K562 (cell line): ENCODE results near the gene GP1BB. TPM values are rescaled to one million over a fixed set of nuclear protein-coding genes. Genes with fewer than 3 reads are reported as not detected.
A peak's percentile ranks its signal among the peaks of the same experiment; 100 is the strongest.

Experiments
- C11orf30 ChIP-seq: fragments of 450-650 bp; IDR thresholded peaks from 2 replicates; pipeline ENCODE4 v1.6.1; 2016; ENCODE audit warnings: low read depth, mild to moderate bottlenecking
- ESRRA ChIP-seq: fragments of 450-650 bp; IDR thresholded peaks from 2 replicates; pipeline ENCODE4 v1.6.1; 2014; ENCODE audit warnings: low read depth, mild to moderate bottlenecking, moderate library complexity, borderline replicate concordance
- FOXJ2 ChIP-seq: fragments of 200-800 bp; sonication (Bioruptor generic); IDR thresholded peaks from 2 replicates; pipeline ENCODE4 v1.6.1; 2016; ENCODE audit warnings: missing genetic modification characterization, missing compliant biosample characterization
- HCFC1 ChIP-seq: IDR thresholded peaks from 2 replicates; pipeline ENCODE4 v1.6.1; 2012; ENCODE audit warnings: low read depth, low read length, improper control_type of control experiment
- ILF3 ChIP-seq: fragments of 450-650 bp; IDR thresholded peaks from 2 replicates; pipeline ENCODE4 v1.6.1; 2018; ENCODE audit warnings: antibody characterized with exemption, mild to moderate bottlenecking, moderate library complexity, borderline replicate concordance
- MTA2 ChIP-seq: fragments of 450-650 bp; IDR thresholded peaks from 2 replicates; pipeline ENCODE4 v1.6.1; 2016; ENCODE audit warnings: low read depth
- MYNN ChIP-seq, 2 experiments: sonication (generic); formaldehyde crosslinking in 1 of 2; IDR thresholded peaks; 2 replicates each; pipeline versions ENCODE4 v1.5.0 to v1.6.1; 2016 to 2020; ENCODE audit warnings: antibody characterized with exemption in 1 of 2, missing genetic modification reagents in 1 of 2
- NRF1 ChIP-seq, 2 experiments: fragments of 450-650 bp; IDR thresholded peaks in 1 of 2; conservative IDR thresholded peaks in 1 of 2; 2 replicates each; pipeline ENCODE4 v1.6.1; 2014; ENCODE audit warnings: mild to moderate bottlenecking in 2 of 2
- RB1 ChIP-seq: fragments of 450-650 bp; IDR thresholded peaks from 2 replicates; pipeline ENCODE4 v1.6.1; 2017; ENCODE audit warnings: low read depth, mild to moderate bottlenecking
- RBBP5 ChIP-seq: fragments of 200-600 bp; sonication (generic); IDR thresholded peaks from 2 replicates; pipeline ENCODE4 v1.6.1; 2012; ENCODE audit warnings: borderline replicate concordance, mild to moderate bottlenecking, low read length, control low read depth, inconsistent platforms; ENCODE audit not compliant: insufficient read depth, poor library complexity, severe bottlenecking
- SMARCA5 ChIP-seq: fragments of 450-650 bp; IDR thresholded peaks from 2 replicates; pipeline ENCODE4 v1.6.1; 2016
- ZNF133 ChIP-seq: fragments of 250-450 bp; sonication (Bioruptor Pico); IDR thresholded peaks from 2 replicates; pipeline ENCODE4 v1.4.0; 2020; ENCODE audit warnings: mild to moderate bottlenecking
- ZNF140 ChIP-seq: fragments of 250-450 bp; sonication (Bioruptor Pico); IDR thresholded peaks from 2 replicates; pipeline ENCODE4 v1.8.0; 2021; ENCODE audit warnings: moderate library complexity, mild to moderate bottlenecking, inconsistent platforms
- ZNF444 ChIP-seq: fragments of 250-450 bp; sonication (Bioruptor Pico); IDR thresholded peaks from 2 replicates; pipeline ENCODE4 v1.4.0; 2020; ENCODE audit warnings: mild to moderate bottlenecking, moderate library complexity
- ZNF766 ChIP-seq: fragments of 200-800 bp; sonication (Bioruptor generic); conservative IDR thresholded peaks from 2 replicates; pipeline ENCODE4 v1.6.1; 2016; ENCODE audit warnings: missing genetic modification characterization, missing compliant biosample characterization
- polyA plus RNA-seq, 8 experiments: library from polyadenylated mRNA; depleted of rRNA in 4 of 8; stranded (reverse) in 5 of 8; unstranded in 3 of 8; fragments of >200 nt; fragmentation: Nextera tagmentation in 2 of 8; fragmentation: Illumina TruSeq in 1 of 8; extraction: Ambion mirVana in 2 of 8; extraction: Trizol in 1 of 8; gene quantifications; 2 replicates each; pipeline versions ENCODE4 v1.2.1 to v1.2.3, GENCODE V29; 2011 to 2014; ENCODE audit warnings: inconsistent platforms in 1 of 8, missing spikeins in 1 of 8
- total RNA-seq, 7 experiments: library from RNA; depleted of rRNA in 6 of 7; stranded (reverse); fragments of >200 nt in 6 of 7; fragmentation: Illumina TruSeq in 2 of 7; extraction: Trizol in 2 of 7; gene quantifications; 2 replicates each; pipeline versions ENCODE4 v1.2.1 to v1.2.3, GENCODE V29; 2011 to 2021; ENCODE audit warnings: low replicate concordance in 1 of 7
- TF ChIP-seq, protein P1 (sequence below): fragments of 250-450 bp; sonication (Bioruptor Pico); IDR thresholded peaks from 2 replicates; pipeline ENCODE4 v1.4.0; 2020; ENCODE audit warnings: mild to moderate bottlenecking, moderate library complexity
- TF ChIP-seq, protein P2 (sequence below): fragments of 450-650 bp; IDR thresholded peaks from 2 replicates; pipeline ENCODE4 v1.6.1; 2016; ENCODE audit warnings: mild to moderate bottlenecking
- TF ChIP-seq, protein P3 (sequence below): fragments of 250-450 bp; sonication (Bioruptor Pico); IDR thresholded peaks from 2 replicates; pipeline ENCODE4 v1.8.0; 2021; ENCODE audit warnings: mild to moderate bottlenecking, moderate library complexity
- TF ChIP-seq, protein P4 (sequence below): fragments of 450-650 bp; IDR thresholded peaks from 2 replicates; pipeline ENCODE4 v1.6.1; 2016; ENCODE audit warnings: borderline replicate concordance

Gene GP1BB
- total and polyA plus RNA-seq, 9 of the 15 experiments (the other 6 are each of a cell fraction or from before 2014, with no cell fraction given), result 0.69 to 162 (median 2.8) TPM

DNA sequence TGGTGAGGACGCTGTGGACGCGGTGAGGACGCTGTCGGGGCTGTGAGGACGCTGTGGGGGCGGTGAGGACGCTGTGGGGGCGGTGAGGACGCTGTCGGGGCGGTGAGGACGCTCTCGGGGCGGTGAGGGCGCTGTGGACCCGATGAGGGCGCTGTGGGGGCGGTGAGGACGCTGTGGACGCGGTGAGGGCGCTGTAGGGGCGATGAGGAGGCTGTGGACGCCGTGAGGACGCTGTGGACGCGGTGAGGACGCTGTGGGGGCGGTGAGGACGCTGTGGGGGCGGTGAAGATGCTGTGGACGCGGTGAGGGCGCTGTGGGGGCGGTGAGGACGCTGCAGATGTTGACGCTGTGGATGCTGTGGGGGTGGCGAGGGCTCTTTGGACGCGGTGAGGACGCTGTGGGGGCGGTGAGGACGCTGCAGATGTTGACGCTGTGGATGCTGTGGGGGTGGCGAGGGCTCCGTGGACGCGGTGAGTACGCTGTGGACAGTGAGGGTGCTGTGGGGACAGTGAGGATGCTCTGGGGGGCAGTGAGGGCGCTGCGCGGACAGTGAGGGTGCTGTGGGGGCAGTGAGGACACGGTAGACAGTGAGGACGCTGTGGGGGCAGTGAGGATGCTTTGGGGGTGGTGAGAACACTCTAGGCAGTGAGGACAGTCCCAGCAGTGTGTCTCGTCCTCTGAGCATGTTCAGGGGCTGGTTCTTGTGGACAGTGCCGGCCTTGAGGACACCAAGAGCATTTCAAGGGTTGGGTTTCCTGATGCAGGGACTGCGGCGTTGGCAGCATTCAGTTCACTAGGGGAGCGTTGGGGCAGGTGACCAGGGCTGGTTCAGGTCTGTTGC is 4.2 kb downstream of the GP1BB start (continued):
- TF ChIP-seq, protein P1, sequence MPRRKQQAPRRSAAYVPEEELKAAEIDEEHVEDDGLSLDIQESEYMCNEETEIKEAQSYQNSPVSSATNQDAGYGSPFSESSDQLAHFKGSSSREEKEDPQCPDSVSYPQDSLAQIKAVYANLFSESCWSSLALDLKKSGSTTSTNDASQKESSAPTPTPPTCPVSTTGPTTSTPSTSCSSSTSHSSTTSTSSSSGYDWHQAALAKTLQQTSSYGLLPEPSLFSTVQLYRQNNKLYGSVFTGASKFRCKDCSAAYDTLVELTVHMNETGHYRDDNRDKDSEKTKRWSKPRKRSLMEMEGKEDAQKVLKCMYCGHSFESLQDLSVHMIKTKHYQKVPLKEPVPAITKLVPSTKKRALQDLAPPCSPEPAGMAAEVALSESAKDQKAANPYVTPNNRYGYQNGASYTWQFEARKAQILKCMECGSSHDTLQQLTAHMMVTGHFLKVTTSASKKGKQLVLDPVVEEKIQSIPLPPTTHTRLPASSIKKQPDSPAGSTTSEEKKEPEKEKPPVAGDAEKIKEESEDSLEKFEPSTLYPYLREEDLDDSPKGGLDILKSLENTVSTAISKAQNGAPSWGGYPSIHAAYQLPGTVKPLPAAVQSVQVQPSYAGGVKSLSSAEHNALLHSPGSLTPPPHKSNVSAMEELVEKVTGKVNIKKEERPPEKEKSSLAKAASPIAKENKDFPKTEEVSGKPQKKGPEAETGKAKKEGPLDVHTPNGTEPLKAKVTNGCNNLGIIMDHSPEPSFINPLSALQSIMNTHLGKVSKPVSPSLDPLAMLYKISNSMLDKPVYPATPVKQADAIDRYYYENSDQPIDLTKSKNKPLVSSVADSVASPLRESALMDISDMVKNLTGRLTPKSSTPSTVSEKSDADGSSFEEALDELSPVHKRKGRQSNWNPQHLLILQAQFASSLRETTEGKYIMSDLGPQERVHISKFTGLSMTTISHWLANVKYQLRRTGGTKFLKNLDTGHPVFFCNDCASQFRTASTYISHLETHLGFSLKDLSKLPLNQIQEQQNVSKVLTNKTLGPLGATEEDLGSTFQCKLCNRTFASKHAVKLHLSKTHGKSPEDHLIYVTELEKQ (CRISPR knock-in tag), result no peak
- TF ChIP-seq RB1 (no peak), ZNF444 (CRISPR knock-in tag) (no peak), SMARCA5 (peak; percentile 25; the same call in 1 of the 2 replicates), ILF3 (no peak), RBBP5 (no peak), C11orf30 (no peak), MTA2 (no peak), ESRRA (no peak), NRF1 (conservative IDR thresholded peaks at IDR 0.05 in 1 of 2, IDR thresholded peaks at IDR 0.05 in 1 of 2) (peak; percentile 40 to 55; a peak in 2 of 4 replicates), ZNF140 (CRISPR knock-in tag) (no peak), MYNN (IDR thresholded peaks at IDR 0.05) (no peak), MYNN (CRISPR knock-in tag; IDR thresholded peaks at IDR 0.05) (no peak), ZNF766 (CRISPR knock-in tag) (no peak), FOXJ2 (no peak), HCFC1 (no peak; the same call in 1 of the 2 replicates), ZNF133 (CRISPR knock-in tag) (no peak)
- TF ChIP-seq, protein P2, sequence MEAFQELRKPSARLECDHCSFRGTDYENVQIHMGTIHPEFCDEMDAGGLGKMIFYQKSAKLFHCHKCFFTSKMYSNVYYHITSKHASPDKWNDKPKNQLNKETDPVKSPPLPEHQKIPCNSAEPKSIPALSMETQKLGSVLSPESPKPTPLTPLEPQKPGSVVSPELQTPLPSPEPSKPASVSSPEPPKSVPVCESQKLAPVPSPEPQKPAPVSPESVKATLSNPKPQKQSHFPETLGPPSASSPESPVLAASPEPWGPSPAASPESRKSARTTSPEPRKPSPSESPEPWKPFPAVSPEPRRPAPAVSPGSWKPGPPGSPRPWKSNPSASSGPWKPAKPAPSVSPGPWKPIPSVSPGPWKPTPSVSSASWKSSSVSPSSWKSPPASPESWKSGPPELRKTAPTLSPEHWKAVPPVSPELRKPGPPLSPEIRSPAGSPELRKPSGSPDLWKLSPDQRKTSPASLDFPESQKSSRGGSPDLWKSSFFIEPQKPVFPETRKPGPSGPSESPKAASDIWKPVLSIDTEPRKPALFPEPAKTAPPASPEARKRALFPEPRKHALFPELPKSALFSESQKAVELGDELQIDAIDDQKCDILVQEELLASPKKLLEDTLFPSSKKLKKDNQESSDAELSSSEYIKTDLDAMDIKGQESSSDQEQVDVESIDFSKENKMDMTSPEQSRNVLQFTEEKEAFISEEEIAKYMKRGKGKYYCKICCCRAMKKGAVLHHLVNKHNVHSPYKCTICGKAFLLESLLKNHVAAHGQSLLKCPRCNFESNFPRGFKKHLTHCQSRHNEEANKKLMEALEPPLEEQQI, result no peak
- TF ChIP-seq, protein P3, sequence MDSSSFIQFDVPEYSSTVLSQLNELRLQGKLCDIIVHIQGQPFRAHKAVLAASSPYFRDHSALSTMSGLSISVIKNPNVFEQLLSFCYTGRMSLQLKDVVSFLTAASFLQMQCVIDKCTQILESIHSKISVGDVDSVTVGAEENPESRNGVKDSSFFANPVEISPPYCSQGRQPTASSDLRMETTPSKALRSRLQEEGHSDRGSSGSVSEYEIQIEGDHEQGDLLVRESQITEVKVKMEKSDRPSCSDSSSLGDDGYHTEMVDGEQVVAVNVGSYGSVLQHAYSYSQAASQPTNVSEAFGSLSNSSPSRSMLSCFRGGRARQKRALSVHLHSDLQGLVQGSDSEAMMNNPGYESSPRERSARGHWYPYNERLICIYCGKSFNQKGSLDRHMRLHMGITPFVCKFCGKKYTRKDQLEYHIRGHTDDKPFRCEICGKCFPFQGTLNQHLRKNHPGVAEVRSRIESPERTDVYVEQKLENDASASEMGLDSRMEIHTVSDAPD, result no peak
- TF ChIP-seq, protein P4, sequence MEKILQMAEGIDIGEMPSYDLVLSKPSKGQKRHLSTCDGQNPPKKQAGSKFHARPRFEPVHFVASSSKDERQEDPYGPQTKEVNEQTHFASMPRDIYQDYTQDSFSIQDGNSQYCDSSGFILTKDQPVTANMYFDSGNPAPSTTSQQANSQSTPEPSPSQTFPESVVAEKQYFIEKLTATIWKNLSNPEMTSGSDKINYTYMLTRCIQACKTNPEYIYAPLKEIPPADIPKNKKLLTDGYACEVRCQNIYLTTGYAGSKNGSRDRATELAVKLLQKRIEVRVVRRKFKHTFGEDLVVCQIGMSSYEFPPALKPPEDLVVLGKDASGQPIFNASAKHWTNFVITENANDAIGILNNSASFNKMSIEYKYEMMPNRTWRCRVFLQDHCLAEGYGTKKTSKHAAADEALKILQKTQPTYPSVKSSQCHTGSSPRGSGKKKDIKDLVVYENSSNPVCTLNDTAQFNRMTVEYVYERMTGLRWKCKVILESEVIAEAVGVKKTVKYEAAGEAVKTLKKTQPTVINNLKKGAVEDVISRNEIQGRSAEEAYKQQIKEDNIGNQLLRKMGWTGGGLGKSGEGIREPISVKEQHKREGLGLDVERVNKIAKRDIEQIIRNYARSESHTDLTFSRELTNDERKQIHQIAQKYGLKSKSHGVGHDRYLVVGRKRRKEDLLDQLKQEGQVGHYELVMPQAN, result no peak
